Measurements from ENCODE around the gene GSK3B.

Gene GSK3B

DNA sequence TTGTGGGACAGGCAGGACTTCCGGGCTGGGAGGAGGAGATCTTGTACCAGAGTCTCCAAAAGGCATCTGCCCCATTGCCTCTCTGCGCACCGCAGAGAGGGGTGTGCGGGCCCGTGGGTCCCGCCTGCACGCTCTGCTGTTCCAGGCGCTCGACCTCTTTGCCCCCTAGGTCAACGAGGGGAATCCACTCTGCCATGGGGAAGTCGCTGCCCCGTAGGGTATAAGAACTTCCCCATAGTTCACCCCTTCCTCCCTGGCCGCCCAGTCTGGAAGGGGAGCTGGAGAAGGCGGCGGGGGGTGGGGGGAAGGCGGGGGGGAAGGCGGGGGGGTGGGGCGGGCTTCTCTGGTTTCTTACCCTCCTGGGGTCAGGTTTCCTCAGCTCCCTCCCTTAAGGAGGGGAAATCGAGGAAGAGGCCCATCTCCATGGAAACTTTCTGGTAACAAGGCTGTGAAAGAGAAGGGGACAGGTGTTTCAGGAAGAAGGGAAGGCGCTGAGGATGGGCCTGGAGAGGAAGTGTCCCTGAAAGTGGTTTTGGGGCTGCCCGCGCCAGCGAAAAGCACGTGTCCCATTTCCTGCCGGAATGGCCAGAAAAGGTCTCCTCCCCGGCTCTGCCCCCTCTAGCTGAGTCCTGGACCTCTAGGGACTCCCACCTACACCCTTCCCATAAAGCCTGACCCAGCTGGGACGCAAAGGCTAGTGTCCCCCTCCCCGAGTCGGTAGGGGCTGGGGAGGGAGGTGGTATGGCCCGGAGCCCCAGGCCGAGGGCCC is 284.8 kb downstream of the GSK3B start:
- DNase-seq: no peak

DNA sequence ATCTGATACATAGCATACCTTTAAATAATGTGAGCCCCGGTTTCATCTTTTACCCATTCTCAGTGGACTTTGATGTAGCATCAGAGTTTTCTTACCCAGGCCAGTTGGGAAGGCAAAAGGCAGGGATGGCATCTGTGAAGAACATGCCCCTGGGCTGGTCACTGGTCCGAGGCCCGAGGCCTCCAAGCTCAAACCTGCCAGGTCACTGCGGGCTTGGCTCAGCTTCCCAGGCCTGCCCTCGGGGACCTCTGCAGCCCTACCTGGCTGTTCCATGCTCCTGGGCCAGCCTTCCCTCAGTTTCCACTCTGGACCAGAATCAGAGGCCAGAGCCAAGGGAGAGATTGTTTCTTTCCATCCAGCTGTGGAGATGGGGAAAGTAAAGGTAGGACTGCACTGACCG is 285.4 kb downstream of the GSK3B start:
- DNase-seq: no peak

DNA sequence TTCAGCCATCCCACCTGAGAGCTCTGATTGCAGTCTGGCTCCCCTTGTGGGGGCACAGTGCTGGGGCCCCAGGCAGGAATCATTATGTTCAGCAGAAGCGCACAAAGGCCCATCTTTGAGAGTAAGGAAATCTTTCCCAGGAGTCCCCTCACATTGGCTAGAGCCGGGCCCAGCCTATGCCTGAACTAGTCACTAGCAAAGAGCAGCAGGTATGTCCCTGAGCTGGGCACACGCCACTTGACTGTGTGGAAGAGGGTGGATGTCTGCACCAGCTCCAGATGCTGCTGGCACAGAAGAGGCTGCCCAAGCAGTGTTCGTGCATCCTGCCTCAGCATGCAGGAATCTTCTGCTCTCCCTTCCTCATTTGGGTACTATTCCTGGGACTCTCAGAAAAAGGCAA is 286.0 kb downstream of the GSK3B start:
- DNase-seq: no peak

DNA sequence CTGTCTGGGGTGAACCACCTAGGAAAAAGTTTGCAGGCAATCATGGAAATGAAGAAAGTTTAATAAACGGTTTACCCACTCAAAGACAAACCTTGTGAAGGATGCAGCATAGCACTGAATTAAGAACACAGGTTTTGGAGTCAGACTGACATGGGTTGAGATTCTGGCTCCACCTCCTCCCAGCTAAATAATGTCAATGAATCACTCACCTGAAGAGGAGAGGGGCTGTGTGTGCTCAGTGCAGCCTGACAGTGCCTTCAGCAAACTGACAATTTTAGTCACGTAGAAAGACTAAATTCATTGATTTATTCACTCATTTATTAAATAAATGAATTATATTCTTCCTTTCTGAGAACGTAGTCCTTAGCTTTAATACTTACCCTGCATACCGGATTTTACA is 293.4 kb downstream of the GSK3B start:
- DNase-seq: no peak

DNA sequence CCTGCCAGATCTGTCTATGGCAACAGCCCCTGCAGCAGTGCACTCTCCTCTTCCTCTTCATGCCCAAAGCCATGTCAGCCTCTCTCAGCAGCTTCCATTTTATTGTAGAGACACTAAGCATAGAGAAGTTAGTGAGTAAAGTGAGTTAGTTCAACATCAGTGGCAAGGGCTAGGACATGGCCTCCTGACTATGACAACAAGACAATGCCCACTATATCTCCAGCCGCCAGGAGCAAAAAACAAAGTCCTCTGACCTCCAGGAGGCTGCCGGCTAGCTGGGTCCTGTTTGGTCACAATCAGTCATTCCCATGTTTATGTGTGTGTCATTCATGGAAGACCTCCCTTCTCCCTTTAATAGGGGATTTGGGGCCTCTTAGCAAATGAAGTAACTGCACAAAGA is 297.5 kb downstream of the GSK3B start:
- no peak for DNase-seq

DNA sequence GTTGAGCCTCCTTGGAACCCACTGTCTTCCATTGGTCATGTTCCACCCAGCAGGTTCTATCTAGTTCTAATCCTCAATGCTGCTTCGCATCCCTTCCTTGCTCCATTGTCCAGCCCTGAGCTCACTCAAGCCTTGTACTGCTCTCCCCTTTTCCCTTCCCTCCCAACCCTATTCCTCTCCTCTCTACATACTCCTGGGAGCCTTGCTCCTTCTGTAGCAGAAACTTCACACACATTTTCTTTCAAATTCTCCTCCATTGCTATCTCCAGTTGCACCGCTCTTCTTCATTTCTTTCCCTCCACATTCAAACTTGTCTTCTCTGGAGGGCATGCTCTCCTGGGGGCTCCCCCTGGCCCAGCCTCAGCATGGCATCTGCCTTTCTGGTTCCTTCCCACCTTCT is 297.9 kb downstream of the GSK3B start:
- DNase-seq: no peak

DNA sequence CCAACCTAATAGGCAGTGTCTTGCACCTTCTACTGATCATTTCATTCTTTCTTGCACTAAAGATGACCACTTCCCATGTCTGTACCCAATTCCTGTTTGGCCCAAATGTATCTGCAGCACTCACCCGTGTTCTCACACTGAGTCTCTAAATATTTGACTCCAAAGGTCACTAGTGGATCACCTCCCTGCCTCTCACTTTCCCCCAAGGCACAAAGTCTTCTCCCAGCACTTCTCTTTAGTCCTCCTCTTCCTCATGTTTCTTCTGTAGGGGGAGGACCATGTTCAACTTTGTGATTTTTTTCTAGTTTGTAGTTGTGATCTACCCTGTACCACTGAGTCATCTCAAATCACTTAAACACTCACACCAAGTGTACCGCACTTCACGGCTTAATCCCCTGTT is 298.4 kb downstream of the GSK3B start:
- DNase-seq: no peak

DNA sequence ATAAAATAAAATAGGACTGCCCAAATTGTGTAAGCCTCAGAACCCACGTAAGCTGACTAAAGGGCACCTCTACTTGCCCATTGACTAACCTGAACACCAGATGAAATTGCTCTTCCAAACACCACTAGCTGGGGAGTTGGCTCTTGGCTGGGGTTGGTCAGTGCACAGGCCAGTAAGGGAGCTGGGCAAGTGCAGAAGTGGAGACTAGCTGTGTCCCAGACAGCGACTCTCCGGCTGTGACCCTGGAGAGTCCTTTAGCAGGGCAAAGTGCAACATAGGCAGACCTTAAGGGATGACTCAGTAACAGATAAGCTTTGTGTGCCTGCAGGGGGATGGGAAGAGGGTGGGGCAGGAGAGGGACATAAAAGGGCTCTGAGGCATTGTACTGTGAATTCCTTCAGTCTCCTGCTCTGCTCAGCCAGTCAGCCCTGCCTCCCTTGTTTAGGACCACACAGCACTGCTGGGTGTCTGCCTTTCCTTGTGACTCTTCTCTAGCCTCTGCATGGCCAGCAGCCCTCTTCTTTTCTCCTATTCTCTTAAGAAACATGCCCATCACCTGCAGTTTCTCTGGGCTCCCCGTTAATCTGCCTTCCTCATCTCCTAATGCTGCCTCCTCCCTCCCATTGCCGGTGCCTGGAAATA is 299.2 kb downstream of the GSK3B start:
- peak; percentile 81 for DNase-seq

DNA sequence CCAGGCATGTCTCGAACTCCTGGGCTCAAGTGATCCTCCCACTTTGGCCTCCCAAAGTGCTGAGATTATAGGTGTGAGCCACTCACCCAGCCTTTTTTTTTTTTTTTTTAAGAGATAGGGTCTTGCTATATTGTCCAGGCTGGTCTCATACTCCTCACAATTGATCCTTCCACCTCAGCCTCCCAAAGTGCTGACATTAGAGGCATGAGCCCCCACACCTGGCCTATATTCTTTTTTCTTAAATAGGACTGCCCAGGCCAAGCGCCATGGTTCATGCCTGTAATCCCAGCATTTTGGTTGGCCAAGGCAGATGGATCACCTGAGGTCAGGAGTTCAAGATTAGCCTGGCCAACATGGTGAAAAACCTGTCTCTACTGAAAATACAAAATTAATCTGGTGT is 299.8 kb downstream of the GSK3B start:
- DNase-seq: no peak

DNA sequence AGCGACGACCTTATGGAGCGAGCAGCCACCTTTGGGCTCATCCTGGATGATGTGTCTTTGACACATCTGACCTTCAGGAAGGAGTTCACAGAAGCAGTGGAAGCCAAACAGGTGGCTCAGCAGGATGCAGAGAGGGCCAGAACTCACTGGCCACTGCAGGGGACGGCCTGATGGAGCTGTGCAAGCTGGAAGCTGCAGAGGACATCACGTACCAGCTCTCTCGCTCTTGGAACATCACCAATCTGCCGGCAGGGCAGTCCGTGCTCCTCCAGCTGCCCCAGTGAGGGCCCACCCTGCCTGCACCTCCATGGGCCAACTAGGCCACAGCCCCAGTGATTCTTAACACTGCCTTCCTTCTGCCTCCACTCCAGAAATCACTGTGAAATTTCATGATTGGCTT is 302.0 kb downstream of the GSK3B start:
- DNase-seq: no peak

DNA sequence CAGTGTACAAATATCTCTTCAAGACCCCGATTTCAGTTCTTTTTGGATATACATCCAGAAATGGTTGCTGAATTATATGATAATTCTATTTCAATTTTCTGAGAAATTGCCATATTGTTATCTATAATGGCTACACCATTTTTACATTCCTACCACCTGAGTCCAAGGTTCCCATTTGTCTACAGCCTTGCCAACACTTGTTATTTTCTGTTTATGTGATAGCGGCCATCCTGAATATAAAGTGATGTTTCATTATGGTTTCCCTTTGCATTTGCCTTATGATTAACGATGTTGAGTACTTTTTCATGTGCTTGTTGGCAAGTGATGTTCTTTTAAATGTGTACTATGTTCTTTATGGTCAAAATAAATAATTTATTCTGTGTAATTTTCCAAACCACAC is 303.9 kb downstream of the GSK3B start:
- DNase-seq: no peak

DNA sequence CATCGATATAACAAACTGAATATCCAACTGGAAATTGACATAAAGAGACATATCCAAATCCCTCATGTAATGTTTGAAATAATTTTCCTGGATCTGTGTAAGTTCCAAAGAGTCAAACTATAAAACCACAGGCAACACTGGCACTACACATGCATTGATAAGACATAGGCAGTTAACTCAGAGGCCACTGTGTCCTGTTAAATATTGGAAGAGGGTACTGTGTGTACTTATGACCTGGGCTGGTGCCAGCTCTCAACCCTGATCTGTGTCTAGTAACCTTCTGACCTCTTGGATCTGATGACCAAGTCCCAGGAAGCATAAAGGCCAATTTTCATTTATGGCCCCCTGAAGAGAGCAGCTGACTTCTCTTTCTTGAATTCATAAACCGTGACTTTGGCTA is 307.8 kb downstream of the GSK3B start:
- peak; percentile 15 for DNase-seq

DNA sequence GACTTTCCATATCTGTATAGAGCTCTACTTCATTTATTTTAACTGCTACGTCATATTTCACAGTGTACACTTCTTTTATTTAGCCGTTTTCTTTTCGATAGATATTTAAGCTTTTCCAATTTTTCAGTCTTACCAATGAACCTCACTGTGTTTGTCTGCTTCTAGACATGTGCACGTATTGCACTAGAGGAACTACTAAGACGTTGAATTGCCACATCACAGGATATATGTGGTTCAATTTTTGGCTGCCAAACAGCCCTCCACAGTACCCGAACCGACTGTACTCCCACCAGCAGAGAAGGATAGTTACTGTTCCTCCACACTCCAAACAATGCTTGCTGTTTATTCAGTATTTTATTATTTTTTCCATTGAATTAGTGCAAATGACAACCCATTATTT is 310.4 kb downstream of the GSK3B start:
- no peak for DNase-seq

DNA sequence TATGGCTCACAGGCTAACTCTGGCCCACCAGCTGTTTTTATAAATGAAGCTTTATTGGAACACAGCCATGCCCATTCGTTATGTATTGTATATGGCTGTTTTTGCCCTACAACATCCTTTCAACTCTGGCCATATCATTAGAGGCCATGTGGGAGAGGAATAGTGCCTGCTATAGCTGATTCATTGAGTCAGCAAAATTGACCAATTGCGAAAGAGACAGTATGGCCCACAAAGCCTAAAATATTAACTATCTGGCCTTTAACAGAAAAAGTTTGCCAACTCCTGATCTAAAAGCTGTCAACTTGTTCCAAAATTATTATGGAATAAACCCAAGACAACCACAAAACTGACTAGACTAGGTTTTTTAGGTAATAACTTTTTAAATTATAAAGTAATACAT is 311.0 kb downstream of the GSK3B start:
- peak; percentile 3 for DNase-seq

DNA sequence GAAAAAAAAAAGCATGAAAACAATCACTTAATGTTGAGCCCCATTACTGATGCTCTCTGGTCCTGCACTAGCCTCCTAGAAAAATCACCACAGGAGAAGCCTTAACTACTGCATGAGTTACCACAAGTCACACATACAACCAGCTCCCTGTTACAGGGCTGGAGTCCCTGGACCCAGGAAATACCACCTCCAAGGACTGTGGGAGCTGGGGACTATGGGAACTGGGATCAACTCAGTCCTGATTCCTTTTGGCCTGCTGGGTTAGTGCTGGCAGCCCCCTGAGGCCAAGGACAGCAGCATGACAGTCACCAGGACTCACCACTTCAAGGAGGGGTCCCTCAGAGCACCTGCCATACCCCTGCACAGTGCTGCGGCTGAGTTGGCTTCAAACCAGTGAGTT is 311.8 kb downstream of the GSK3B start:
- DNase-seq: no peak

DNA sequence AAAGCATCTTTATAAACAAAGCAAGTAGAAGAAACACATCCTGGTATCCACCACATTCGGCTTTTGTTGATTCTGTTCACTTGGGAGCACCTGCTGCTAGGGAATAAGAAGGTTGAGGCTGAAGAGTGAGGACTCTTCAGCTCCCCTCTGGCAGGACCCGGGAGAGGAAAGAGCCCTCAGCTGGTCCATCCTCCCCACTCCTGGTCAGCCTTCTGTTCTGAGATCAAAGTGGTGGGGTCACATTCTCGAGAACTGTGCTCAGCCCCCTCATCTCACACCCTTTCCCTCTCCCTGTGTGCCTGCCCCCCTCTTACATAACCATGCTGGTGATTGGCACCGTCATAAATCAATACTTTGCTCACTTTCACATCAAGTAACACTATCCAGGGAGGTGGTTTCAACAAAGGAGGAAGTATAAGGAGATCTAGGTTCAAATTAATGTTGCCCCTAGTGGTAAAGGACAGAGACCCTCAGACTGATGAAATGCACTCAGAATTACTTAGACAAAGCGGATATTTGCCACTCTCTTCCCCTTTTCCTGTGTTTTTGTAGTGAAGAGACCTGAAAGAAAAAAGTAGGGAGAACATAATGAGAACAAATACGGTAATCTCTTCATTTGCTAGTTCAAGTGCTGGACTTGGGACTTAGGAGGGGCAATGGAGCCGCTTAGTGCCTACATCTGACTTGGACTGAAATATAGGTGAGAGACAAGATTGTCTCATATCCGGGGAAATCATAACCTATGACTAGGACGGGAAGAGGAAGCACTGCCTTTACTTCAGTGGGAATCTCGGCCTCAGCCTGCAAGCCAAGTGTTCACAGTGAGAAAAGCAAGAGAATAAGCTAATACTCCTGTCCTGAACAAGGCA is 312.7 kb downstream of the GSK3B start, which contains the start of gene NR1I2:
NR1I2 (plus strand) TSS at position 772 of the 869 bp plus-strand sequence.
- DNase-seq: no peak

DNA sequence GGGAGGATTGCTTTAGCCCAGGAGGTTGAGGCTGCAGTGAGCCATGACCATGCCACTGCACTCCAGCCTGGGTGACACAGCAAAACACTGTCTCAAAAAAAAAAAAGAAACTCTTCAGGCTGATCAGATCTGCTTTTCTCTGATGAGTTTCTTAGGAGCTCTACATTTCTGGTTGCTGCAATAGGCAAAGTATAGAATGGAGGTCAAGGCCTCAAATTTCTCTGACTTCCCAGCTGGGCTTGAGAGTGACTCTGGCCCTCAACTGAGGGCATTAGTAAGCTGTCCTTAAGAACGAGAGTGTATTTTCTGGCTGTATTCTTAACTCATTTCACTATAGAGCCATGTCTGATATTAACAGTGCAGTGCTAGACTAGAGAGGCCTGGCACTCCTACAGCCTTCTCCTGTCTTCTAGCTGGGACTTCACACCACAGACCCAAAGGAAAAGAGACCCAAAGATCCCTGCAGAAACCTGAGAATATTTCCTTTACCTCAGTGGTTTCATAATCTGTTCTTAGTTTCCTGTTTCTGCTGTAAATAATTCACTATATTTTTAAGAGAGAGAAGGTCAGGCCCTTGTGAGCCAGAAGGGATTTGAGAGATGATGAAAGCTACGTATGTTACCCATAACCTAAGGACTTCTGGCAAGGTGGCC is 314.4 kb downstream of the GSK3B start:
- DNase-seq: peak; percentile 6

DNA sequence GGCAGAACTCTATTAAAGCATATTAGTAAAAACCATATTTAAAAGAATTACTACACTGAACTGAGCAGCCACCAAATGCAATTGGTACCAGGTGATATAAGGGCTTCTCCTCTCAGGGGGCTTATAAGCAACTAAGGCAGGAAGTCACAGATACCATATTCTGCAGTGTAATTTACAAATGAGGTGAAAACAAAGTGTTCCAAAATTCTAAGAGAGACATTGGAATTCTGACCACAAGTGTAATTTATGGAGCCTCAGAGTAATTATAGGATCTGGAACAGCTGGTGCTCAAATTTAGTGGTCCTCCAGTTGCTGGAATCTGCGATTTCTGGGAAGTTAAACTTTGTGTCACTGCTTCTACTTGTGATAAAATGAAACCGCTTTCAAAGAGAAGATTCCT is 315.4 kb downstream of the GSK3B start:
- no peak for DNase-seq

DNA sequence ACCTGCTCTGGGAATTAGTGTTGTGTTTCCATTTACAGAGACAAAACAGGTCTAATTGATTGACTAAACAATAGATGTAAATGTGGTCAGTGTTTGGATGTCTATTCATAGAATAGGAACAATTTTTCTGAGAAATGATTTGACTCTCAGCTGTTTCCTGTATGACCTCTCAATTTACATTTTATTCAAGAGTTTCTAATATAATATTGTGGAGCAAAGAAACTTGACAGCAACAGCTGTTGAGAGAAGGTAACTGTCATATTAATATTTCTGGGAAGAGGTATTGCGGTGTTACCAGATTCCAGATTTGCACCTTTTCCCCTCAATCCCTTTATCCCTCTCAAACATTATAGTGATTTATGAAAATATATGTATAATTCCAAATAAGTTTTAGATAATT is 316.1 kb downstream of the GSK3B start:
- no peak for DNase-seq

DNA sequence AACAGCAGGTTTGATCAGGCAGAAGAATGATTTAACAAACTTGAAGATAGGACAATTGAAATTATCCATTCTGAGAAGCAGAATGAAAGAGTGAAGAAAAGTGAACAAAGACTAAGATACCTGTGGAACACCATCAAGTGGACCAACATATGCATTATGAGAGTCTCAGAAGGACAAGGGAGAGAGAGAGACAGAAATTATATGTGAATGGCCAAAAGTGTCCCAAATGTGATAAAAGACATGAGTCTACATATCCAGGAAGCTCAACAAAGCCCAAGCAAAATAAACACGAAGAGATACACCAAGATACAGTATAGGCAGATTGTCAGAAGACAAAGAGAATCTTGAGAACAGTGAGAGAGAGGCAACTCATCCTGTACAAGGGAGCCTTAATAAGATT is 317.9 kb downstream of the GSK3B start:
- no peak for DNase-seq

DNA sequence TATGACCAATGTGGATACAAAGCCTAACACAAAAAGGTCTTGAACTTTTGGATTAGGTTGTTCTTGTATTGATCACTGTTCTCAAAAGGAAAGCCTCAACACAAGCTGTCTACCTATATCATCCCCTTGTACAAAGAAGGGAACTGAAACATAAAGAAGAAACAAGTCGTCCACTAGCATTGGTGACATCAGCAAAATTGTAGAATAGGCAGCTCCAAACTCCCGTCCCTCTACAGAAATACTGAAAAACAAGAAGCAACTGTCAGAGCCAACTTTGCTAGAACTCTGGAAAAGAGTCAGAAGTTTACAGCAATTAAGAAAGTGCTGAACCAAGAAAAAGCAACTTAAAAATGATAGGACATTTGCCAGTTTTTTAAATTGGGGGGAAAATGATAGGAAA is 319.8 kb downstream of the GSK3B start:
- DNase-seq: no peak
